Hepatocyte (in vitro differentiated cells): Measurements from ENCODE around the gene LDB3. TPM values are rescaled to one million over a fixed set of nuclear protein-coding genes. Genes with fewer than 3 reads are reported as not detected.

Source experiments
- DNase-seq: peaks from one replicate; pipeline ENCODE4 v3.0.0-alpha.2; 2016; ENCODE audit warnings: low spot score
- H2AFZ ChIP-seq: fragments of 200-600 bp; sonication (generic); 2 replicates; pipeline ENCODE4 v1.6.0; 2016; ENCODE audit warnings: antibody characterized with exemption, mild to moderate bottlenecking
- H3K27ac ChIP-seq: fragments of 200-600 bp; sonication (generic); 2 replicates; pipeline ENCODE4 v1.5.1; 2016; ENCODE audit warnings: mild to moderate bottlenecking
- H3K27me3 ChIP-seq: fragments of 200-600 bp; sonication (generic); 2 replicates; pipeline ENCODE4 v1.6.1; 2016
- H3K36me3 ChIP-seq: fragments of 200-600 bp; sonication (generic); replicated peaks from 2 replicates; pipeline ENCODE4 v1.5.1; 2016; ENCODE audit warnings: low read depth; ENCODE audit not compliant: insufficient read depth
- H3K4me1 ChIP-seq: fragments of 200-600 bp; sonication (generic); 2 replicates; pipeline ENCODE4 v1.5.1; 2016; ENCODE audit warnings: mild to moderate bottlenecking, moderate library complexity; ENCODE audit not compliant: insufficient read depth
- H3K4me2 ChIP-seq: fragments of 200-600 bp; sonication (generic); 2 replicates; pipeline ENCODE4 v1.6.0; 2016
- H3K4me3 ChIP-seq: fragments of 200-600 bp; sonication (generic); 2 replicates; pipeline ENCODE4 v1.5.1; 2016; ENCODE audit warnings: mild to moderate bottlenecking
- H3K79me2 ChIP-seq: fragments of 200-600 bp; sonication (generic); 2 replicates; pipeline ENCODE4 v1.6.0; 2017; ENCODE audit warnings: mild to moderate bottlenecking
- H3K9me2 ChIP-seq: fragments of 200-600 bp; sonication (generic); replicated peaks from 2 replicates; pipeline ENCODE4 v1.6.0; 2017; ENCODE audit warnings: mild to moderate bottlenecking; ENCODE audit not compliant: insufficient read depth
- H3K9me3 ChIP-seq: fragments of 200-600 bp; sonication (generic); 2 replicates; pipeline ENCODE4 v1.5.1; 2016; ENCODE audit warnings: low read depth, mild to moderate bottlenecking
- H4K20me1 ChIP-seq: fragments of 200-600 bp; sonication (generic); 2 replicates; pipeline ENCODE4 v1.6.0; 2016; ENCODE audit warnings: mild to moderate bottlenecking; ENCODE audit not compliant: insufficient read depth, poor library complexity, severe bottlenecking
- CTCF ChIP-seq: fragments of 200-600 bp; sonication (generic); IDR thresholded peaks from 2 replicates; pipeline ENCODE4 v1.5.1; 2016; ENCODE audit warnings: antibody characterized with exemption, mild to moderate bottlenecking; ENCODE audit not compliant: poor library complexity
- EZH2 ChIP-seq: fragments of 200-600 bp; sonication (generic); IDR thresholded peaks from 2 replicates; pipeline ENCODE4 v1.6.1; 2016; ENCODE audit warnings: antibody characterized with exemption, mild to moderate bottlenecking, borderline replicate concordance
- EZH2phosphoT487 ChIP-seq: fragments of 200-600 bp; sonication (generic); IDR thresholded peaks from one replicate; pipeline ENCODE4 v1.6.1; 2018; ENCODE audit warnings: antibody characterized with exemption, mild to moderate bottlenecking, low read depth, moderate library complexity; ENCODE audit not compliant: unreplicated experiment, severe bottlenecking
- WGBS: methylation state at CpG from one replicate; pipeline ENCODE4 v1.1.6; 2016; ENCODE audit warnings: low lambda C conversion rate; ENCODE audit errors: missing lambda C conversion rate; 5-methylcytosine and 5-hydroxymethylcytosine counted together
- polyA plus RNA-seq: library from polyadenylated mRNA; unstranded; fragments of >200 nt; fragmentation: Nextera tagmentation; extraction: Ambion mirVana; gene quantifications from 2 replicates; pipeline ENCODE4 v1.2.1, GENCODE V29; 2016
- total RNA-seq: library from RNA; depleted of rRNA; stranded (reverse); fragments of >200 nt; gene quantifications from 2 replicates; pipeline ENCODE4 v1.2.3, GENCODE V29; 2014

The LDB3 gene
- total and polyA plus RNA-seq, 2 experiments from 2014 or later = 0.31 TPM; not detected in 1

GRCh38 chr10:86674912-86675311, 6.6 kb downstream of the LDB3 start:
- no peaks in the 10 kb centered on the region for H3K79me2 ChIP-seq
- peaks cover 25% of the 10 kb centered on the region for H3K4me1 ChIP-seq
- no peaks in the 10 kb centered on the region for H3K36me3 ChIP-seq
- H3K4me2 ChIP-seq = no peak overlapping the region
- no peaks in the 10 kb centered on the region for H4K20me1 ChIP-seq
- H3K9me2 ChIP-seq = no peaks in the 10 kb centered on the region
- H2AFZ ChIP-seq = no peak overlapping the region
- DNase-seq = no peak
- no peaks in the 10 kb centered on the region for H3K27me3 ChIP-seq
- WGBS = 87% methylated on average over 3 of the region's 3 CpGs
- no peak overlapping the region for H3K4me3 ChIP-seq
- TF ChIP-seq CTCF (no peak), EZH2phosphoT487 (no peak), EZH2 (no peak)
- no peaks in the 10 kb centered on the region for H3K9me3 ChIP-seq
- no peak overlapping the region for H3K27ac ChIP-seq

- Histone ChIP-seq H3K36me3 (no peaks in the 10 kb centered on the region), H3K79me2 (no peaks in the 10 kb centered on the region), H3K9me3 (no peaks in the 10 kb centered on the region), H3K27ac (no peak overlapping the region), H3K27me3 (no peaks in the 10 kb centered on the region), H3K4me2 (no peak overlapping the region), H3K9me2 (no peaks in the 10 kb centered on the region), H4K20me1 (no peaks in the 10 kb centered on the region), H3K4me1 (peaks cover 15% of the 10 kb centered on the region), H3K4me3 (no peak overlapping the region), H2AFZ (no peak overlapping the region)
- WGBS = 91% methylated on average over 6 of the region's 6 CpGs
- no peak for DNase-seq
- TF ChIP-seq EZH2phosphoT487 = no peak
- TF ChIP-seq CTCF = no peak
- no peak for TF ChIP-seq EZH2
Measured at GRCh38 chr10:86677374-86677773, 9.1 kb downstream of the LDB3 start.

GRCh38 chr10:86678999-86679792, 10.9 kb downstream of the LDB3 start:
- no peak for DNase-seq
- Histone ChIP-seq H3K4me1 (no peaks in the 10 kb centered on the region), H3K27ac (no peak overlapping the region), H3K4me3 (no peak overlapping the region), H3K79me2 (no peaks in the 10 kb centered on the region), H3K9me3 (no peaks in the 10 kb centered on the region), H3K36me3 (no peaks in the 10 kb centered on the region), H3K27me3 (no peaks in the 10 kb centered on the region), H3K9me2 (no peaks in the 10 kb centered on the region), H3K4me2 (no peak overlapping the region), H4K20me1 (no peaks in the 10 kb centered on the region), H2AFZ (no peak overlapping the region)
- no peak for TF ChIP-seq CTCF
- no peak for TF ChIP-seq EZH2phosphoT487
- no peak for TF ChIP-seq EZH2
- 85% methylated on average over 13 of the region's 13 CpGs for WGBS
